Caco-2 (cell line): ENCODE measurements around the gene ZBTB7B. TPM values are rescaled to one million over a fixed set of nuclear protein-coding genes. Genes with fewer than 3 reads are reported as not detected.

ENCODE experiments used
- BruUV-seq: library from RNA; stranded (reverse); fragments of 400-500 nt; replicated peaks from 2 replicates; lab custom pipeline; 2021; lab: Mats Ljungman, UMichigan
- CTCF ChIA-PET: fragments of 300-600 bp; sonication (Branson Sonifier 250); formaldehyde crosslinking; loops from one replicate; lab custom pipeline; 2022; ENCODE audit warnings: antibody characterized with exemption; lab: Charles Lee
- POLR2A ChIA-PET: fragments of 300-600 bp; sonication (Branson Sonifier 250); formaldehyde crosslinking; loops from one replicate; lab custom pipeline; 2022; ENCODE audit warnings: antibody characterized with exemption; lab: Charles Lee
- DNase-seq, 2 experiments: peaks; one replicate each; pipeline versions ENCODE4 v3.0.0 to v3.0.0-alpha.2; 2020 to 2022
- H3K27me3 ChIP-seq: replicated peaks from 2 replicates; pipeline ENCODE4 v1.6.0; 2011; ENCODE audit warnings: low read length; ENCODE audit not compliant: control insufficient read depth, insufficient read depth
- H3K36me3 ChIP-seq: 2 replicates; pipeline ENCODE4 v1.5.1; 2011; ENCODE audit warnings: low read length; ENCODE audit not compliant: control insufficient read depth, insufficient read depth
- H3K4me1 ChIP-seq: fragments of 250-450 bp; sonication (Bioruptor Pico); 2 replicates; pipeline ENCODE4 v1.5.1; 2020; ENCODE audit warnings: mild to moderate bottlenecking
- H3K4me3 ChIP-seq: 2 replicates; pipeline ENCODE4 v1.5.1; 2011; ENCODE audit warnings: low read depth, mild to moderate bottlenecking, control low read depth, low read length
- H3K9me3 ChIP-seq: fragments of 250-450 bp; sonication (Bioruptor Pico); 2 replicates; pipeline ENCODE4 v1.5.1; 2020; ENCODE audit warnings: mild to moderate bottlenecking, moderate library complexity
- H3K27ac Mint-ChIP-seq: one replicate; pipeline ENCODE4 v1.8.0; 2022; ENCODE audit warnings: mixed read lengths; ENCODE audit not compliant: unreplicated experiment
- H3K27me3 Mint-ChIP-seq: one replicate; pipeline ENCODE4 v1.8.0; 2022; ENCODE audit warnings: mixed read lengths; ENCODE audit not compliant: insufficient read depth, unreplicated experiment
- H3K36me3 Mint-ChIP-seq: one replicate; pipeline ENCODE4 v1.8.0; 2022; ENCODE audit warnings: mild to moderate bottlenecking, mixed read lengths; ENCODE audit not compliant: insufficient read depth, unreplicated experiment
- H3K4me1 Mint-ChIP-seq: one replicate; pipeline ENCODE4 v1.8.0; 2022; ENCODE audit warnings: low read depth, mixed read lengths; ENCODE audit not compliant: unreplicated experiment
- H3K4me3 Mint-ChIP-seq: one replicate; pipeline ENCODE4 v1.8.0; 2022; ENCODE audit warnings: mild to moderate bottlenecking, moderate library complexity, mixed read lengths; ENCODE audit not compliant: unreplicated experiment
- H3K9me3 Mint-ChIP-seq: one replicate; pipeline ENCODE4 v1.8.0; 2022; ENCODE audit warnings: mixed read lengths; ENCODE audit not compliant: unreplicated experiment
- CTCF ChIP-seq, 2 experiments: fragments of 200-600 bp in 1 of 2; IDR thresholded peaks; 1 replicate in 1 of 2; 2 replicates in 1 of 2; pipeline versions ENCODE4 v1.5.1 to v1.8.0; 2011 to 2022; ENCODE audit warnings: antibody characterized with exemption in 1 of 2, control low read depth in 1 of 2, inconsistent platforms in 1 of 2, low read depth in 1 of 2, low read length in 1 of 2, mild to moderate bottlenecking in 1 of 2, moderate library complexity in 1 of 2; ENCODE audit not compliant: insufficient read depth in 1 of 2, severe bottlenecking in 1 of 2, unreplicated experiment in 1 of 2
- intact Hi-C: fragments of 100-400 bp; cut with micrococcal nuclease; formaldehyde crosslinking; loops from one replicate; pipeline ENCODE4 v1.10.0; 2022; ENCODE audit not compliant: unreplicated experiment
- total RNA-seq: library from RNA; stranded (reverse); gene quantifications from 2 replicates; pipeline ENCODE4 v1.2.3, GENCODE V29; 2022

ZBTB7B gene
- total RNA-seq, 1 experiment from 2014 or later: 46.8 TPM

- BruUV-seq: no TSS peak
These were observed 43.7 kb upstream of the ZBTB7B start for GRCh38 chr1:154958681-154959425.

GRCh38 chr1:154959426-154959780 lies 43.2 kb upstream of the ZBTB7B start:
- no peak for TF ChIP-seq CTCF (IDR thresholded peaks at IDR 0.05; ENCODE audit: insufficient read depth in 1 of 2, low read depth in 1 of 2, low read length in 1 of 2, severe bottlenecking in 1 of 2, unreplicated experiment in 1 of 2)
- Mint-ChIP-seq H3K27me3 (no peaks in the 10 kb centered on the region), H3K4me3 (peak overlapping the region; percentile 15), H3K27ac (no peak overlapping the region), H3K9me3 (no peaks in the 10 kb centered on the region), H3K36me3 (peaks cover 55% of the 10 kb centered on the region), H3K4me1 (peaks cover 22% of the 10 kb centered on the region)
- no peaks in the 10 kb centered on the region for H3K9me3 ChIP-seq
- no peak for DNase-seq
- no peaks in the 10 kb centered on the region for H3K27me3 ChIP-seq
- no peak overlapping the region for H3K4me3 ChIP-seq
- peaks cover 3% of the 10 kb centered on the region for H3K36me3 ChIP-seq
- intact Hi-C loops: loop anchor here (5.0 kb wide), 1 partner anchor 103 kb away; the partner anchor contains the start of gene EFNA4
- ChIA-PET CTCF (interaction anchor here (0.7 kb wide), 1 partner anchor 102 kb away, joined by 9 read pairs; no protein-coding TSS in a partner anchor), POLR2A (no interaction called here)
- peaks cover 15% of the 10 kb centered on the region for H3K4me1 ChIP-seq
- BruUV-seq: no TSS peak

More at GRCh38 chr1:154958681-154959425, 43.7 kb upstream of the ZBTB7B start:
- TF ChIP-seq CTCF (IDR thresholded peaks at IDR 0.05; ENCODE audit: insufficient read depth in 1 of 2, low read depth in 1 of 2, low read length in 1 of 2, severe bottlenecking in 1 of 2, unreplicated experiment in 1 of 2): no peak
- intact Hi-C loops: loop anchor here (5.0 kb wide), 1 partner anchor 103 kb away; the partner anchor contains the start of gene EFNA4
- POLR2A ChIA-PET: no interaction called here
- DNase-seq: no peak
- peaks cover 20% of the 10 kb centered on the region for H3K4me1 Mint-ChIP-seq
- H3K36me3 Mint-ChIP-seq: peaks cover 53% of the 10 kb centered on the region
- H3K4me3 ChIP-seq: no peak overlapping the region
- CTCF ChIA-PET: no interaction called here
- no peak overlapping the region for H3K4me3 Mint-ChIP-seq
- H3K36me3 ChIP-seq: peaks cover 3% of the 10 kb centered on the region
- no peaks in the 10 kb centered on the region for H3K27me3 ChIP-seq
- no peaks in the 10 kb centered on the region for H3K9me3 ChIP-seq
- H3K27me3 Mint-ChIP-seq: no peaks in the 10 kb centered on the region
- H3K4me1 ChIP-seq: peaks cover 15% of the 10 kb centered on the region
- no peak overlapping the region for H3K27ac Mint-ChIP-seq
- H3K9me3 Mint-ChIP-seq: no peaks in the 10 kb centered on the region

- no peak for TF ChIP-seq CTCF (IDR thresholded peaks at IDR 0.05; ENCODE audit: insufficient read depth in 1 of 2, low read depth in 1 of 2, low read length in 1 of 2, severe bottlenecking in 1 of 2, unreplicated experiment in 1 of 2)
These were observed 42.0 kb upstream of the ZBTB7B start for GRCh38 chr1:154960446-154961136.

More at GRCh38 chr1:154960446-154961136, 42.0 kb upstream of the ZBTB7B start:
- Histone ChIP-seq H3K9me3 (no peaks in the 10 kb centered on the region), H3K27me3 (no peaks in the 10 kb centered on the region), H3K4me1 (peaks cover 15% of the 10 kb centered on the region), H3K36me3 (peaks cover 4% of the 10 kb centered on the region), H3K4me3 (peak overlapping the region; percentile 95)
- H3K4me3 Mint-ChIP-seq: peak overlapping the region; percentile 88
- H3K4me1 Mint-ChIP-seq: peaks cover 22% of the 10 kb centered on the region
- peak overlapping the region; percentile 81 for H3K27ac Mint-ChIP-seq
- no peaks in the 10 kb centered on the region for H3K27me3 Mint-ChIP-seq
- H3K9me3 Mint-ChIP-seq: no peaks in the 10 kb centered on the region
- H3K36me3 Mint-ChIP-seq: peaks cover 63% of the 10 kb centered on the region
- intact Hi-C loops: loop anchor here (1.0 kb wide), 3 partner anchors 12 to 40 kb away; no protein-coding TSS in a partner anchor
- TSS peak; percentile 47 for BruUV-seq
- ChIA-PET POLR2A (interaction anchor here (0.5 to 2.1 kb wide), 12 partner anchors 10 to 740 kb away, joined by 3 to 20 read pairs (median 6); partner anchors contain the start of genes CKS1B, FLAD1, LENEP and SHC1), CTCF (interaction anchor here (0.9 to 1.6 kb wide), 9 partner anchors 8 to 124 kb away, joined by 3 to 17 read pairs (median 7); partner anchors contain the start of genes CKS1B and FLAD1)
- no peak for DNase-seq
